ENCODE data around the gene ZNF385C.

ZNF385C gene

GRCh38 chr17:42090964-42091790 lies 7.1 kb downstream of the ZNF385C start:
- H4K8ac ChIP-seq (ENCODE audit: low read depth, low read length): no peak overlapping the region
- H3K9ac ChIP-seq (ENCODE audit: low read length): no peak overlapping the region
- H3K4me2 ChIP-seq (ENCODE audit: low read length): no peak overlapping the region
- no peak overlapping the region for H2BK5ac ChIP-seq (ENCODE audit: low read length)
- H4K5ac ChIP-seq (ENCODE audit: low read length): no peak overlapping the region
- DNase-seq: no peak
- no peak overlapping the region for H3K23ac ChIP-seq (ENCODE audit: low read length)
- no peak overlapping the region for H3K27ac ChIP-seq (ENCODE audit: low read depth, low read length)
- H3K79me1 ChIP-seq (ENCODE audit: low read length): no peaks in the 10 kb centered on the region
- WGBS (ENCODE audit: extremely low coverage, insufficient coverage, low lambda C conversion rate): no CpG with 5 or more reads among the region's 8 CpGs
- no peaks in the 10 kb centered on the region for H3K27me3 ChIP-seq (ENCODE audit: insufficient read depth, low read length, poor library complexity)
- no peaks in the 10 kb centered on the region for H3K36me3 ChIP-seq (ENCODE audit: control insufficient read depth, insufficient read depth, low read length)
- no peaks in the 10 kb centered on the region for H3K79me2 ChIP-seq (ENCODE audit: control insufficient read depth, insufficient read depth, low read length)
- H3K4ac ChIP-seq (ENCODE audit: low read depth, low read length): no peak overlapping the region
- no peak overlapping the region for H3K56ac ChIP-seq (ENCODE audit: low read length)
- H2BK120ac ChIP-seq (ENCODE audit: low read depth, low read length): no peak overlapping the region
- H2AK5ac ChIP-seq (ENCODE audit: low read length): no peak overlapping the region
- H3K4me3 ChIP-seq (ENCODE audit: low read length): no peak overlapping the region
- H3K18ac ChIP-seq (ENCODE audit: low read length): no peak overlapping the region
- no peaks in the 10 kb centered on the region for H3K4me1 ChIP-seq (ENCODE audit: control insufficient read depth, low read depth, low read length)
- H2BK15ac ChIP-seq (replicated peaks; ENCODE audit: low read depth): no peak overlapping the region

GRCh38 chr17:42088736-42089135 lies 9.5 kb downstream of the ZNF385C start:
- H2BK120ac ChIP-seq (ENCODE audit: low read depth, low read length): no peak overlapping the region

DNA sequence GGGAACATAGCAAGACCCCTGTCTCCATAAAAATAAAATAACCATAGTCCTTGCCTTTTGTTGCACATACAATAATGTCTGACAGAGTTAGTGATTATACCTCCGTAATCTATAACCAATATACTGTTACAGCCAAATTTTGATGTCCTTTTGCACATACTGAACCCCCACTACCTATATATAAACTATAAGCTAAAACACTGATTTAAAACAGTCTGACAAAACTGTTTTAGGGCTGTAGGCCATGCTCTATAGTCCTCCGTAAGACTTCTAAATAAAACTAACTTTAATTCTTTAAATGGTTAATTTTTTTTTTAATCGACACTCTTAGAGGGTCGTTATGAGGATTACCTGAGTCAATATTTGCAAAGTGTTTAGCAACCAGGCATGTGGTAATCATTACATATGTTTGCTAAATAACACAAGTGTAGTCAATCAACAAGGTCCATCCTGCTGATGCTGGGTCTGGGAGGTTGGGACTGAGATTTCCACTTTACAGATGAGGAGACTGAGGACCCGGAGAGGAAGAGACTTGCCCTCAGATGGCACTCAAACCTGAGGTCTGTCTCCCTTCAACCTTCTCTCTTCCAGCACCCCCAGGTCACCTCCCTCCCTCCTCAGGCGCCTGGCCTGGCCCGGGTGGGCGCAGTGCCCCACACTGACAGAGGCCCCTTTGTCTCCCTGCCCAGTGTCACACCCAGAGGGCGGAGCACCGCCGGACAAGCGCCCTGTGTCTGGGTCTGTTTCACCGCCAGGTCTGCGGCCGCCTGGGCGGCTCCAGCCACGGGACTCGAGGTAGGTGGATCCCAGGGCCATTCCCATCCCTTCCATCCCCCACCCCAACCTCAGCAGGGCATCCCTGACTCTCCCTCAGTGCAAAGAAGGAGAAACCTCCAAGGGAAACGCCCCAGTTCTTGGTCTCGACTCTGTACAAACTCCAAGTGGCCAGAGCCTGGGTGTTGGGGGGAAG lies 10.3 kb downstream of the ZNF385C start:
- WGBS (ENCODE audit: extremely low coverage, insufficient coverage, low lambda C conversion rate): no CpG with 5 or more reads among the region's 20 CpGs
- no peaks in the 10 kb centered on the region for H3K27me3 ChIP-seq (ENCODE audit: insufficient read depth, low read length, poor library complexity)
- H3K4me3 ChIP-seq (ENCODE audit: low read length): no peak overlapping the region
- no peak for DNase-seq
- H3K79me1 ChIP-seq (ENCODE audit: low read length): no peaks in the 10 kb centered on the region
- H3K56ac ChIP-seq (ENCODE audit: low read length): no peak overlapping the region
- no peak overlapping the region for H3K9ac ChIP-seq (ENCODE audit: low read length)
- H2BK120ac ChIP-seq (ENCODE audit: low read depth, low read length): no peak overlapping the region
- no peaks in the 10 kb centered on the region for H3K4me1 ChIP-seq (ENCODE audit: control insufficient read depth, low read depth, low read length)
- no peak overlapping the region for H4K8ac ChIP-seq (ENCODE audit: low read depth, low read length)
- H2BK15ac ChIP-seq (replicated peaks; ENCODE audit: low read depth): no peak overlapping the region
- H3K27ac ChIP-seq (ENCODE audit: low read depth, low read length): no peak overlapping the region
- no peak overlapping the region for H3K18ac ChIP-seq (ENCODE audit: low read length)
- no peak overlapping the region for H3K4me2 ChIP-seq (ENCODE audit: low read length)
- H2AK5ac ChIP-seq (ENCODE audit: low read length): no peak overlapping the region
- H2BK5ac ChIP-seq (ENCODE audit: low read length): no peak overlapping the region
- H3K36me3 ChIP-seq (ENCODE audit: control insufficient read depth, insufficient read depth, low read length): no peaks in the 10 kb centered on the region
- no peak overlapping the region for H3K4ac ChIP-seq (ENCODE audit: low read depth, low read length)
- no peak overlapping the region for H4K5ac ChIP-seq (ENCODE audit: low read length)
- H3K79me2 ChIP-seq (ENCODE audit: control insufficient read depth, insufficient read depth, low read length): no peaks in the 10 kb centered on the region
- H3K23ac ChIP-seq (ENCODE audit: low read length): no peak overlapping the region

More at GRCh38 chr17:42088736-42089135, 9.5 kb downstream of the ZNF385C start:
- Histone ChIP-seq H3K79me1 (ENCODE audit: low read length) (no peaks in the 10 kb centered on the region), H4K8ac (ENCODE audit: low read depth, low read length) (no peak overlapping the region), H3K9ac (ENCODE audit: low read length) (no peak overlapping the region), H2AK5ac (ENCODE audit: low read length) (no peak overlapping the region), H3K4me3 (ENCODE audit: low read length) (no peak overlapping the region), H3K18ac (ENCODE audit: low read length) (no peak overlapping the region), H3K56ac (ENCODE audit: low read length) (no peak overlapping the region), H3K27ac (ENCODE audit: low read depth, low read length) (no peak overlapping the region), H3K23ac (ENCODE audit: low read length) (no peak overlapping the region), H3K4me2 (ENCODE audit: low read length) (no peak overlapping the region), H3K27me3 (ENCODE audit: insufficient read depth, low read length, poor library complexity) (no peaks in the 10 kb centered on the region), H2BK5ac (ENCODE audit: low read length) (no peak overlapping the region), H4K5ac (ENCODE audit: low read length) (no peak overlapping the region), H3K4ac (ENCODE audit: low read depth, low read length) (no peak overlapping the region), H3K36me3 (ENCODE audit: control insufficient read depth, insufficient read depth, low read length) (no peaks in the 10 kb centered on the region), H2BK15ac (replicated peaks; ENCODE audit: low read depth) (no peak overlapping the region), H3K79me2 (ENCODE audit: control insufficient read depth, insufficient read depth, low read length) (no peaks in the 10 kb centered on the region), H3K4me1 (ENCODE audit: control insufficient read depth, low read depth, low read length) (no peaks in the 10 kb centered on the region)
- WGBS (ENCODE audit: extremely low coverage, insufficient coverage, low lambda C conversion rate): no CpG with 5 or more reads among the region's 8 CpGs
- DNase-seq: no peak

DNA sequence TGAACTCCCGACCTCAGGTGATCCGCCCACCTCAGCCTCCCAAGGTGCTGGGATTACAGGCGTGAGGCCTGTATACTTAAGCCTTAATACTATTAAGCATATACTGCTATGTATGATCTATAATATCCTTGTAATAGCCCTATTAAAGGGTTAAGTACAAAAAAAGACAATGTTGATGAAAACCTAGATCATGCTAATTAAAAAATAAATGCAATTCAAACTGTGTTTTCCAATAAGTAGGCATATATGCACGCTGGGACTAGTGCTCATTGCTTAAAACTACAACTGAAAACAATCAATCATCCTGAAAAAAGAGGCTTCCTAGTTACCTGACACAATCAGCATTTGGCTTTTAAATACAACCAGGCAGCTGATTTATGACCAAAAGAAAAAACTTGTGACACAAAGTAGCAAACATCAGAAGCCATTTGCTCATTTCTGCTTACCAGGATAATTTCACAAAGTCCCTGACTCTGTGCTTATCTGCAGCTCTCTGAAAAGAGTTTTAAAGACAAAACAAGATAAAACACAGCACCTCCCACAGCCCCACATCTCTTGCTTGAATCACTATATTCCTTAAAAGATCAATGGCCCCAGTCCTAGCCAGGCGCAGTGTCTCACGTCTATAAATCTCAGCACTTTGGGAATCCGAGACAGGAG lies 11.1 kb downstream of the ZNF385C start:
- H3K4me1 ChIP-seq (ENCODE audit: control insufficient read depth, low read depth, low read length): no peaks in the 10 kb centered on the region
- H3K18ac ChIP-seq (ENCODE audit: low read length): no peak overlapping the region
- H3K4me2 ChIP-seq (ENCODE audit: low read length): no peak overlapping the region
- no CpG with 5 or more reads among the region's 7 CpGs for WGBS (ENCODE audit: extremely low coverage, insufficient coverage, low lambda C conversion rate)
- H3K4me3 ChIP-seq (ENCODE audit: low read length): no peak overlapping the region
- no peak for DNase-seq
- H4K8ac ChIP-seq (ENCODE audit: low read depth, low read length): no peak overlapping the region
- no peaks in the 10 kb centered on the region for H3K36me3 ChIP-seq (ENCODE audit: control insufficient read depth, insufficient read depth, low read length)
- no peak overlapping the region for H4K5ac ChIP-seq (ENCODE audit: low read length)
- no peak overlapping the region for H3K27ac ChIP-seq (ENCODE audit: low read depth, low read length)
- no peaks in the 10 kb centered on the region for H3K79me1 ChIP-seq (ENCODE audit: low read length)
- H2AK5ac ChIP-seq (ENCODE audit: low read length): no peak overlapping the region
- H2BK120ac ChIP-seq (ENCODE audit: low read depth, low read length): no peak overlapping the region
- no peak overlapping the region for H3K9ac ChIP-seq (ENCODE audit: low read length)
- no peak overlapping the region for H2BK15ac ChIP-seq (replicated peaks; ENCODE audit: low read depth)
- no peaks in the 10 kb centered on the region for H3K79me2 ChIP-seq (ENCODE audit: control insufficient read depth, insufficient read depth, low read length)
- H2BK5ac ChIP-seq (ENCODE audit: low read length): no peak overlapping the region
- no peak overlapping the region for H3K4ac ChIP-seq (ENCODE audit: low read depth, low read length)
- no peak overlapping the region for H3K56ac ChIP-seq (ENCODE audit: low read length)
- no peaks in the 10 kb centered on the region for H3K27me3 ChIP-seq (ENCODE audit: insufficient read depth, low read length, poor library complexity)
- no peak overlapping the region for H3K23ac ChIP-seq (ENCODE audit: low read length)

DNA sequence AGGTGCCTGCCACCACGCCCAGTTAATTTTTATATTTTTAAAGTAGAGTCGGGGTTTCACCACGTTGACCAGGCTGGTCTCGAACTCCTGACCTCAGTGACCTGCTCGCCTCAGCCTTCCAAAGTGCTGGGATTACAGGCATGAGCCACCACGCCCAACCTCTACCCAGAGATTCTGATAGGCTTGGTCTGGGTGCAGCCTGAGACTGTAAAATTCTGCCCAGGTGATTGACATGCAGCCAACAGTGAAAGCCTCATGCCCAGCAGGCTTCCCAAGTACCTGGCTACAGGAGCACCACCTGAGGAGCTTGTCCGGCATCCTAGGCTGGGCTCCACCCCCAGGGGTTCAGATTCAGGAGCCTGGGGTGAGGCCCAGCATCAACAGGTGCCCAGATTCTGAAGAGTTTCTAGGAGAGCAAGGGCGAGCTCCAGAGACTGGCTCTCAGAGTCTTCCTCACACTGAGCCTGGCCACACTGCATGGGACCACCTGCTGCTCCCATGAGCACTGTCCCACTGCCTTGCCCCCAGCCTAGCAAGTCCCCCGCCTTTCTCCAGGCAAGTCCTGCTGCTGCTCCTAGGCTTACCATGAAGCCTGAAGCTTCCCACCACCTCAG lies 16.6 kb downstream of the ZNF385C start:
- no peak overlapping the region for H4K5ac ChIP-seq (ENCODE audit: low read length)
- H2BK5ac ChIP-seq (ENCODE audit: low read length): no peak overlapping the region
- H3K27me3 ChIP-seq (ENCODE audit: insufficient read depth, low read length, poor library complexity): no peaks in the 10 kb centered on the region
- no peak overlapping the region for H3K18ac ChIP-seq (ENCODE audit: low read length)
- H3K4me3 ChIP-seq (ENCODE audit: low read length): no peak overlapping the region
- H3K9ac ChIP-seq (ENCODE audit: low read length): no peak overlapping the region
- no peaks in the 10 kb centered on the region for H3K79me1 ChIP-seq (ENCODE audit: low read length)
- no peak for DNase-seq
- H3K27ac ChIP-seq (ENCODE audit: low read depth, low read length): no peak overlapping the region
- H3K4ac ChIP-seq (ENCODE audit: low read depth, low read length): no peak overlapping the region
- H3K36me3 ChIP-seq (ENCODE audit: control insufficient read depth, insufficient read depth, low read length): no peaks in the 10 kb centered on the region
- no peaks in the 10 kb centered on the region for H3K79me2 ChIP-seq (ENCODE audit: control insufficient read depth, insufficient read depth, low read length)
- WGBS (ENCODE audit: extremely low coverage, insufficient coverage, low lambda C conversion rate): no CpG with 5 or more reads among the region's 9 CpGs
- no peak overlapping the region for H2BK15ac ChIP-seq (replicated peaks; ENCODE audit: low read depth)
- H2AK5ac ChIP-seq (ENCODE audit: low read length): no peak overlapping the region
- H3K23ac ChIP-seq (ENCODE audit: low read length): no peak overlapping the region
- no peak overlapping the region for H3K56ac ChIP-seq (ENCODE audit: low read length)
- H2BK120ac ChIP-seq (ENCODE audit: low read depth, low read length): no peak overlapping the region
- H4K8ac ChIP-seq (ENCODE audit: low read depth, low read length): no peak overlapping the region
- no peak overlapping the region for H3K4me2 ChIP-seq (ENCODE audit: low read length)
- no peaks in the 10 kb centered on the region for H3K4me1 ChIP-seq (ENCODE audit: control insufficient read depth, low read depth, low read length)

Measured in mesendoderm (in vitro differentiated cells).